ENCODE results near the gene PGM2.

PGM2 gene

DNA sequence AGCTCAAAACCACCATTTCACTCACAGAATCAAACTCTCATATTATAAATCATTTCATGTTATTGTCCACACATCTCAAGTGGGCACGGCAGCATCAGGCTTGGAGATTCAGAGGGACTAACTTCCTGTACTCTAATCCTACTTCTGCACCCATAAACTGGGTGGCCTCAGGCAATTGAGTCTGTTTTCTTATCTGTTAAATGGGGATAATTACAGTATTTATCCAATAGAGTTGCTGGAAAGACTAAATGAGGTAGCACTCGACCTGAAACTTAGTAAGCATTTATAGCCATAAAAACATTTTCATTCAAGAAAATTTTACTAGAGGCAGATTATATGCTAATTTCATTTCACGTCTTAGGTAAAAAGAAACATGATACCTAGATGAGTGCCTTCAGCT, 77.4 kb downstream of the PGM2 start:
- no peak for DNase-seq

DNA sequence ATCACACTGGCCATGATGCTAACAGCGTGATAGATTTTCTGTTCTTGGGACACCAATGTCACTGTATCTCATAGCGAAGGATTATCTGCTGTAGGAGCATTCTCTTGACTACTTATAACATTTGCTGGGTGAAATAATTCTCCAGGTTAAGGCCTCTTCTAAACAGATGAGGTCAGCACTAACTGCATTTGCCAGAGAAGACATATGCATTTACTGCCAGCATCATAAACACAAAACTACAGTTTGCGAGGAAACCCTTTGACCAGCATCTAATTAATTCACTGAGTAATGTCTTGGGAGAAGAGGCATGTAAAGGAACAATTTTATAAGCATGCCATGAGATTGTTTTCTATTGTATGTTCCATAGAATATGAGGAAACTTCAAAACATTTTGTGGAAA, 78.3 kb downstream of the PGM2 start:
- no peak for DNase-seq

DNA sequence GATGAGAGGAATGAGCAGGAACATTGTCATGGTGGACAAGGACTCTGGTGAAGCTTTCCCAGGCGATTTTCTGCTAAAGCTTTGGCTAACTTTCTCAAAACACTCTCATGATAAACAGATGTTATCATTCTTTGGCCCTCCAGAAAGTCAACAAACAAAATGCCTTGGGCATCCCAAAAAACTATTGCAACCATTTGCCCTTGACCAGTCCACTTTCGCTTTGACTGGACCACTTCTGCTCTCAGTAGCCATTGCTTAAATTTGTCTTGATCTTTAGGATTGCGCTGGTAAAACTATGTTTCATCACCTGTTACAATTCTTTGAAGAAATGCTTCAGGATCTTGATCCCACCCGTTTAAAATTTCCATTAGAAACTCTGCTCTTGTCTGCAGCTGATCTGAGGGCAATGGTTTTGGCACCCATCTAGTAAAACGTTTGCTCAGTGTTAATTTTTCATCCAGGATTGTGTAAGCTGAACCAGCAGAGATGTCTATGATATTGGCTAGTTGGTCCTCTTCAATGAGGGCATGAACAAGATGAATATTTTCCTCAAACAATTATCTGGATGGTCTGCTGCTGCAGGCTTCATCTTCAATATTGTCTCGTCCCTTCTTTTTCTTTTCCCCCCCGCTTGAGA, 79.2 kb downstream of the PGM2 start:
- no peak for DNase-seq

DNA sequence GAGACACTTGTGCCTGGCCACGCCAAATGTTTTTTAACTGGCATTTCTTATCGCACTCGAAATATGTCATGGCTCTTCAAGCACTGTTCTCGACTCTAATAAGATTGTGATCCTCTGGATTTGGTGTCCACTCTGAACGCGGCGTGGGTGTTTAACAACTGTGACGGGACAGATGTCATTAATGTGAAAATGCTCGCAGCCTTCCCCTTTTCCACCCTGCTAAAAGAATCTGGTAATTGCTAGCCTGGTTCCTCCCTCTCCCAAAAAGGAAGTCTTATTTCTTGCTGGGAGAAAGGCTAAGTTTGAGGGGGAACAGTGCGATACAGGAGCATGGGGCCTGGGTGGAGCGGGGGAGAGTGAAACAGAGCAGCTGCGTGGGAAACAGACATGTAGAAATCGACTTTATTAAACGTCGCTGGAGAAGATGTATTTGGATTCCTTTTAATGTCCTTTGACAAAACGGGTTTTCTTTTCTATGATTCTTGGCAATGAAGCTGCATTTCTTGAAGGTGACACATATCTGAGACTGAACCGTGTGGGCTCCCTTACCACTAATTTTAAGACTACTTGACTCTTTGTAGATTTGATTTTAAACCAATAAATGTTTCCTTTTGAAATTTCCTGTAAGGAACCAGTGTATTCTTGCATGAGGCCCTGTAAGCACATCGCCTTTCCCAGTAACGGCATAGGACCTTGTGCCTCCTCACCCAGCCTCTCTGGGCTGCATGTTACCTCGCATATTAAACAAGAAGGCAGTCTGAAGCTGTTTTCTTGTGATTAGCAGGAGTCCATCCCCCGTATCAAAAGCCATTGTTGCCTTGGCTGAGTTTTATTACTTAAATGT, 82.2 kb downstream of the PGM2 start:
- DNase-seq, result no peak

DNA sequence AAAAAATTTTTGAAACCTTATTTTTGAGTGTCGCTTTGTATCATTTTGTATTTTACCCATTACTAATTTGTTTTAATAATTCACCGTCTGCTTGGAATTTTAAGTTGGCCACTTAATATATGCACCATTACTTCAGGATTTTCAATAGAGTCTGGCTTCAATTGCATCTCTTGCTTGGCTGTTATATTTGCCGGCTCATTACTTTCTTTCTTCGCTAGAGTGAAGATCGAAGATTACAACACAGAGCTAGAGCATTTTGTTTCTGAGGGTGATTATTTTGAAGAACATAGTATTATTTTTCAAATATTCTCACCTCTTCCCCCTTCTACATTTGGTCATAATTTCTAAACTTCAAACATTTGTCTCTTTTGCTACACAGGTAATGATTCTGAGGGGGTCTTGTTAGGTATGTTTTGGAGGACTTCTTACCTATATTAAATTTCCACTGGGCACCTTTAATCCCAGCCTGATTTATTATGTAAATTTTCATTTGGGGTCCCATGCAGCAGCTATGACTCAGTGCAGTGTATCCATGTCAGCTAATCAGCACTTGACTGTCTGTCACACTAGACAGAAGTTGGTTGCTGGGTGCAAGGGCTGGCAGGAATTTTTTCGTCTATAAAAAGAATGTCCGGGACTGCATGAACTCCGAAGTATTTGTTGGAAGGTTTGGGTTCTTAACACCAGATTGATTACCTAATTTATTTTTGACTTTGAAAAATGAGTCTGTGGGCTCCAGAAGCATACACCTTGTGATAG, 83.0 kb downstream of the PGM2 start:
- no peak for DNase-seq

DNA sequence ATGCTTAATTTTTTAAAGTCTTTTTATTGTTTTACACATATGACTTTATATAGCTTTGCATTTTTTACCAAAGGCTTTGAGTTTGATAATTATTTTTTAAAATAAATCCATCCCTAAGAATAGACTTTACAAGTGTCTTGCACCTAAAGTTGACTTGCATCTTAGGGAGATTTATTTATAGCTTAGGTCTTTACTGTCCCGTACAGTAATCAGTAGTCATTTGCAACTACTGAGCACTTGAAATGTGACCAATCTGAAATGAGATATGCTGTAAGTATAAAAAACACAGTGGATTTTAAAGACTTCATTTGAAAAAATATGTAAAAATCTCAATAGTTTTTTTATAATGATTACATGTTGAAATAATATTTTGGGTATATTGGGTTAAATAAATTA, 83.6 kb downstream of the PGM2 start:
- no peak for DNase-seq
